ENCODE measurements around the gene KIAA1217. TPM values are rescaled to one million over a fixed set of nuclear protein-coding genes. Genes with fewer than 3 reads are reported as not detected.

KIAA1217 gene
- total and polyA plus RNA-seq, 2 of the 8 experiments (the other 6 are each of a cell fraction or from before 2014, with no cell fraction given): 4.5 to 15.6 TPM

GRCh38 chr10:24467136-24467535, 258.2 kb downstream of the KIAA1217 start:
- CTCF ChIA-PET (ENCODE audit: partially characterized antibody): interaction anchor here (1.4 to 1.9 kb wide), 4 partner anchors 12 to 69 kb away, joined by 3 to 7 read pairs (median 4); no protein-coding TSS in a partner anchor
- Histone ChIP-seq H3K79me1 (ENCODE audit: low read depth, low read length) (no peaks in the 10 kb centered on the region), H3K36me3 (ENCODE audit: control insufficient read depth in 2 of 4, insufficient read depth in 4 of 4, low read length in 3 of 4) (no peaks in the 10 kb centered on the region), H3K14ac (ENCODE audit: insufficient read length) (no peak overlapping the region), H2BK12ac (ENCODE audit: low read depth, low read length) (no peak overlapping the region), H4K91ac (replicated peaks; ENCODE audit: insufficient read length, low read length) (no peak overlapping the region), H3K23me2 (ENCODE audit: low read depth, low read length) (no peaks in the 10 kb centered on the region; the same call in 1 of the 2 replicates), H2BK15ac (ENCODE audit: low read length) (no peak overlapping the region), H3K23ac (ENCODE audit: insufficient read length) (no peak overlapping the region), H4K20me1 (replicated peaks in 1 of 2; ENCODE audit: control insufficient read depth in 1 of 2, insufficient read depth in 2 of 2, low read length in 2 of 2) (no peaks in the 10 kb centered on the region), H3K27ac (ENCODE audit: low read depth, low read length) (no peak overlapping the region), H3K79me2 (ENCODE audit: control insufficient read depth in 1 of 2, insufficient read depth in 2 of 2, low read length in 2 of 2) (no peaks in the 10 kb centered on the region), H2BK5ac (ENCODE audit: low read depth, low read length) (no peak overlapping the region), H3K56ac (replicated peaks; ENCODE audit: insufficient read length, low read depth, low read length) (no peak overlapping the region), H2BK20ac (ENCODE audit: low read length) (no peak overlapping the region), H3K9ac (replicated peaks in 1 of 4; ENCODE audit: extremely low read depth in 1 of 4, low read depth in 3 of 4, low read length in 3 of 4) (no peak overlapping the region), H4K8ac (ENCODE audit: extremely low read depth, insufficient read depth, low read length) (no peak overlapping the region), H3K4me1 (replicated peaks in 1 of 4; ENCODE audit: control insufficient read depth in 3 of 4, insufficient read depth in 4 of 4, low read length in 3 of 4) (no peaks in the 10 kb centered on the region), H4K5ac (ENCODE audit: insufficient read length, low read depth, low read length) (no peak overlapping the region), H3K18ac (ENCODE audit: extremely low read depth, low read length) (no peak overlapping the region; the same call in 1 of the 2 replicates), H2AFZ (ENCODE audit: low read length) (no peak overlapping the region), H3K9me3 (ENCODE audit: insufficient read depth in 2 of 2, low read depth in 1 of 2, low read length in 1 of 2) (no peaks in the 10 kb centered on the region), H3K4me3 (ENCODE audit: extremely low read depth in 1 of 4, insufficient read depth in 2 of 4, low read depth in 3 of 4, low read length in 4 of 4) (no peak overlapping the region), H2AK5ac (ENCODE audit: low read depth, low read length) (no peak overlapping the region), H3K4me2 (ENCODE audit: insufficient read depth in 1 of 2, low read depth in 2 of 2, low read length in 2 of 2) (no peak overlapping the region), H3K27me3 (replicated peaks in 1 of 4; ENCODE audit: control insufficient read depth in 3 of 4, extremely low read depth in 1 of 4, insufficient read depth in 3 of 4, low read length in 3 of 4) (no peaks in the 10 kb centered on the region), H2BK120ac (replicated peaks; ENCODE audit: low read depth, low read length) (no peak overlapping the region), H3K4ac (replicated peaks; ENCODE audit: insufficient read length, low read depth, low read length) (no peak overlapping the region)
- no peak for DNase-seq (ENCODE audit: low read depth in 1 of 2, low spot score in 2 of 2)
- FAIRE-seq: no peak
- WGBS, 2 experiments (ENCODE audit: extremely low coverage in 1 of 2, insufficient coverage in 1 of 2, insufficient read length in 1 of 2, insufficient replicate concordance in 2 of 2, low coverage in 1 of 2, low lambda C conversion rate in 2 of 2, missing lambda C conversion rate in 1 of 2): 95% methylated on average over 1 of the region's 1 CpG; no CpG with 5 or more reads in 1 of the 2 experiments
- POLR2A ChIA-PET (ENCODE audit: partially characterized antibody): no interaction called here
- TF ChIP-seq TAF1 (IDR thresholded peaks at IDR 0.05; ENCODE audit: low read depth, low read length) (no peak), PHF8 (conservative IDR thresholded peaks at IDR 0.05; ENCODE audit: low read depth, low read length) (no peak), SIX5 (IDR thresholded peaks at IDR 0.05; ENCODE audit: low read depth, low read length) (no peak), SP2 (IDR thresholded peaks at IDR 0.05; ENCODE audit: low read length) (no peak), CTBP2 (IDR thresholded peaks at IDR 0.05; ENCODE audit: borderline replicate concordance, insufficient read depth, insufficient read length, low read length) (no peak), JUND (IDR thresholded peaks at IDR 0.05; ENCODE audit: low read length) (no peak), ZNF274 (IDR thresholded peaks at IDR 0.05; ENCODE audit: borderline replicate concordance, extremely low read depth, low read length) (no peak), POU5F1 (IDR thresholded peaks at IDR 0.05; ENCODE audit: low read depth, low read length) (no peak), MAX (IDR thresholded peaks at IDR 0.05) (no peak), NRF1 (IDR thresholded peaks at IDR 0.05; ENCODE audit: low read depth, low read length) (no peak), RAD21 (IDR thresholded peaks at IDR 0.05 in 1 of 2, conservative IDR thresholded peaks at IDR 0.05 in 1 of 2; ENCODE audit: low read depth in 2 of 2, low read length in 2 of 2) (no peak), EP300 (IDR thresholded peaks at IDR 0.05; ENCODE audit: borderline replicate concordance in 1 of 2, low read depth in 2 of 2, low read length in 2 of 2) (no peak)

Data from H1 (cell line).